ENCODE data around the gene SFT2D3. TPM values are rescaled to one million over a fixed set of nuclear protein-coding genes. Genes with fewer than 3 reads are reported as not detected.

SFT2D3 gene
- total RNA-seq (2016; rRNA removed; fragmentation: Illumina TruSeq; extraction: Trizol): 4.6 and 9.4 TPM in 2 replicates
- 1.4 and 1.5 TPM in 2 replicates for total RNA-seq (2016; cell fraction: cytosol; rRNA removed; fragmentation: Illumina TruSeq; extraction: Trizol; ENCODE audit: low read depth)
- 5.2 and 9.2 TPM in 2 replicates for total RNA-seq (2016; cell fraction: insoluble cytoplasmic fraction; rRNA removed; fragmentation: Illumina TruSeq; extraction: Trizol)
- total RNA-seq (2016; cell fraction: membrane; rRNA removed; fragmentation: Illumina TruSeq; extraction: Trizol): 4.6 and 5.1 TPM in 2 replicates
- total RNA-seq (2016; cell fraction: nucleus; rRNA removed; fragmentation: Illumina TruSeq; extraction: Trizol): 10.3 and 11.4 TPM in 2 replicates
- polyA plus RNA-seq (2011; rRNA removed): 8.3 and 8.7 TPM in 2 replicates
- 6.8 and 9.4 TPM in 2 replicates for polyA plus RNA-seq (2011; cell fraction: cytosol; rRNA removed)
- polyA plus RNA-seq (2011; cell fraction: nucleus; rRNA removed): 3.7 and 4.4 TPM in 2 replicates
- polyA plus RNA-seq (2012): not detected in 2 replicates
- polyA plus RNA-seq (2016; cell fraction: cytosol; fragmentation: Illumina TruSeq; extraction: Trizol; ENCODE audit: low read depth): 1.3 and 1.4 TPM in 2 replicates
- 5.4 and 7.0 TPM in 2 replicates for polyA plus RNA-seq (2016; cell fraction: insoluble cytoplasmic fraction; fragmentation: Illumina TruSeq; extraction: Trizol; ENCODE audit: low read depth)
- polyA plus RNA-seq (2016; cell fraction: membrane; fragmentation: Illumina TruSeq; extraction: Trizol; ENCODE audit: low read depth): 3.0 and 4.0 TPM in 2 replicates
- polyA plus RNA-seq (2016; cell fraction: nucleus; fragmentation: Illumina TruSeq; extraction: Trizol; ENCODE audit: insufficient read depth, low read depth): 13.6 and 14.0 TPM in 2 replicates
- polyA minus RNA-seq (2011; rRNA and poly(A)+ RNA removed; ENCODE audit: low replicate concordance): 2.4 and 7.5 TPM in 2 replicates
- 6.5 and 7.2 TPM in 2 replicates for polyA minus RNA-seq (2011; cell fraction: cytosol; rRNA and poly(A)+ RNA removed)
- polyA minus RNA-seq (2011; cell fraction: nucleus; rRNA and poly(A)+ RNA removed): 16.4 and 17.5 TPM in 2 replicates
- percentile 92 among the genes with signal in this experiment for Bru-seq, nascent RNA
- BruChase-seq, experiment 1, labeled RNA remaining after a 6-hour chase: percentile 96 among the genes with signal in this experiment
- BruChase-seq, experiment 2, labeled RNA remaining after a 2-hour chase: percentile 93 among the genes with signal in this experiment
- long read RNA-seq, experiment 1, transcript SFT2D3-201 (1 exons, 3,735 nt): major isoform, 5 of 5 reads
- long read RNA-seq, experiment 1, partial matches to known transcripts: 0 of 5 reads
- long read RNA-seq, experiment 1, other reads (novel, unspliced or antisense): 0 of 5 reads
- long read RNA-seq, experiment 2, transcript SFT2D3-201 (1 exons, 3,735 nt): major isoform, 55 of 55 reads
- long read RNA-seq, experiment 2, partial matches to known transcripts: 0 of 55 reads
- long read RNA-seq, experiment 2, other reads (novel, unspliced or antisense): 0 of 55 reads

DNA sequence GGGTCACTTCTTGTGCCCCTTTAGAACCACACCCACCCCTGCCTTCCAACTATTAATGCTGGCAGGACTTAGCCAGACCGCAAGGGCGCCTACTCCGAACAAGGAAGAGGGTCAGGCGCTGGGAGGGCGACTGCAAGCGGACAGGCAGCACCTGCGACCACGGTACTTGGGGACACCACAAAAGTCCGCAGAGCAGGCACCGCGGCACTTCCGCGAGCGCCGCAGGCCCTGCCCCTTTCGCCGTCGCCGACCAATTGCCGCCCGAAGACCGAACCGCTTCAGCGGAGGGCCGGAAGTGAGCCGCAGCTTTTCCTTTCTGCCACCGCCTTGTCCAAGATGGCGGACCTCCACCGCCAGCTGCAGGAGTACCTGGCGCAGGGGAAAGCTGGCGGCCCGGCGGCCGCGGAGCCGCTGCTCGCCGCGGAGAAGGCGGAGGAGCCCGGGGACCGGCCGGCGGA lies at the start of gene SFT2D3:
TSS of gene SFT2D3 (plus strand) at position 305 of the 458 bp plus-strand sequence. CDS start at position 337, 32 bp downstream.
- intact Hi-C loops (cut with micrococcal nuclease; ENCODE audit: unreplicated experiment): no loop called here
- CTCF ChIA-PET (ENCODE audit: low intra/inter-chr PET ratio, low total read pairs): no interaction called here
- Histone ChIP-seq H3K36me3 (replicated peaks in 1 of 2; ENCODE audit: control insufficient read depth in 1 of 2, insufficient read depth in 2 of 2, low read length in 2 of 2) (peaks cover 0 to under 1% of the 10 kb centered on the region in 2 experiments; a peak in 3 of 5 replicates), H3K4me3 (replicated peaks in 1 of 3; ENCODE audit: insufficient read depth in 1 of 3, low read depth in 2 of 3, low read length in 3 of 3) (peak within 1 kb of the TSS; percentile 75 to 92 (median 79)), H3K79me2 (ENCODE audit: insufficient read depth, low read length) (peaks cover 14% of the 10 kb centered on the region), H3K9me3 (ENCODE audit: low read length) (no peaks in the 10 kb centered on the region), H3K27ac (ENCODE audit: extremely low read length, insufficient read depth, low read length) (peak within 1 kb of the TSS; percentile 93), H3K27me3 (ENCODE audit: control insufficient read depth in 1 of 2, insufficient read depth in 2 of 2, low read length in 2 of 2) (no peaks in the 10 kb centered on the region), H4K20me1 (ENCODE audit: insufficient read depth, low read length) (0 out of 2 replicates have a peak, but pooled peaks cover 2% of the 10 kb centered on the region), H3K4me1 (ENCODE audit: insufficient read depth, low read length) (peaks cover 25% of the 10 kb centered on the region), H3K4me2 (ENCODE audit: low read depth, low read length) (peak within 1 kb of the TSS; percentile 97), H2AFZ (ENCODE audit: low read length) (peak within 1 kb of the TSS; percentile 20), H3K9ac (ENCODE audit: insufficient read depth, low read depth, low read length) (peak within 1 kb of the TSS; percentile 93)
- POLR2A ChIA-PET: interaction anchor here (0.8 to 1.8 kb wide), 9 partner anchors 24 to 185 kb away, joined by 3 to 15 read pairs (median 4); partner anchors contain the start of genes AMMECR1L, IWS1 and WDR33
- FAIRE-seq (peak; percentile 30), DNase-seq (ENCODE audit: low spot score) (peak; percentile 91), ATAC-seq (peak; percentile 90)
- WGBS (ENCODE audit: low lambda C conversion rate): 0% methylated on average over 24 of the region's 44 CpGs
- in situ Hi-C loops (cut with HindIII; ENCODE audit: extremely low pct_ligation_motif_present, low pct_unique_long_range_greater_than_20kb): no loop called here
- no TSS peak for BruUV-seq (replicated peaks)
- TF ChIP-seq HNF1B (CRISPR knock-in tag; IDR thresholded peaks at IDR 0.05) (peak; percentile 87), ZNF3 (CRISPR knock-in tag; IDR thresholded peaks at IDR 0.05) (no peak), SKI (IDR thresholded peaks at IDR 0.05; ENCODE audit: partially characterized antibody) (no peak), THAP11 (CRISPR knock-in tag; IDR thresholded peaks at IDR 0.05) (peak; percentile 87), PHF21A (CRISPR knock-in tag; IDR thresholded peaks at IDR 0.05) (no peak; the same call in 1 of the 2 replicates), ZFP90 (CRISPR knock-in tag; IDR thresholded peaks at IDR 0.05; ENCODE audit: borderline replicate concordance) (peak; percentile 62; the same call in 1 of the 2 replicates), NR2F1 (CRISPR knock-in tag; IDR thresholded peaks at IDR 0.05) (no peak), POLR2A (IDR thresholded peaks at IDR 0.05; ENCODE audit: insufficient read depth in 1 of 2, low read depth in 2 of 2, low read length in 2 of 2) (peak in 1 of 2 experiments; percentile 98; a peak in 2 of 4 replicates), ZFX (CRISPR knock-in tag; IDR thresholded peaks at IDR 0.05; ENCODE audit: low read depth) (peak; percentile 86), LCORL (IDR thresholded peaks at IDR 0.05) (no peak), LCORL (CRISPR knock-in tag; IDR thresholded peaks at IDR 0.05) (peak; percentile 73), NKX3-1 (CRISPR knock-in tag; IDR thresholded peaks at IDR 0.05) (peak; percentile 45; the same call in 1 of the 2 replicates), ZNF460 (CRISPR knock-in tag; IDR thresholded peaks at IDR 0.05; ENCODE audit: borderline replicate concordance) (no peak), ZNF282 (IDR thresholded peaks at IDR 0.05; ENCODE audit: partially characterized antibody) (no peak), ZNF7 (CRISPR knock-in tag; IDR thresholded peaks at IDR 0.05) (peak; percentile 88)
- TF ChIP-seq, protein P1, sequence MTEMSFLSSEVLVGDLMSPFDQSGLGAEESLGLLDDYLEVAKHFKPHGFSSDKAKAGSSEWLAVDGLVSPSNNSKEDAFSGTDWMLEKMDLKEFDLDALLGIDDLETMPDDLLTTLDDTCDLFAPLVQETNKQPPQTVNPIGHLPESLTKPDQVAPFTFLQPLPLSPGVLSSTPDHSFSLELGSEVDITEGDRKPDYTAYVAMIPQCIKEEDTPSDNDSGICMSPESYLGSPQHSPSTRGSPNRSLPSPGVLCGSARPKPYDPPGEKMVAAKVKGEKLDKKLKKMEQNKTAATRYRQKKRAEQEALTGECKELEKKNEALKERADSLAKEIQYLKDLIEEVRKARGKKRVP (CRISPR knock-in tag; IDR thresholded peaks at IDR 0.05): peak in 1 of 2 experiments; percentile 66; a peak in 1 of 4 replicates

Measured in HepG2 (cell line).